Measurements from ENCODE around the gene CKAP2L. TPM values are rescaled to one million over a fixed set of nuclear protein-coding genes. Genes with fewer than 3 reads are reported as not detected.

The CKAP2L gene
- total and polyA plus RNA-seq, 2 experiments from 2014 or later, result 16.2 to 30.2 TPM

GRCh38 chr2:112701052-112701451 lies 63.4 kb downstream of the CKAP2L start (continued):
- no peak for TF ChIP-seq REST (IDR thresholded peaks at IDR 0.05; ENCODE audit: unreplicated experiment)
- no peak for TF ChIP-seq CTCF (conservative IDR thresholded peaks at IDR 0.05; ENCODE audit: low read depth in 2 of 2)
- TF ChIP-seq ETS1 (IDR thresholded peaks at IDR 0.05), result no peak
- TF ChIP-seq CREB1 (CRISPR knock-in tag; IDR thresholded peaks at IDR 0.05; ENCODE audit: low read depth), result no peak

- DNase-seq (ENCODE audit: low spot score) (no peak), ATAC-seq (no peak)
- Mint-ChIP-seq H3K36me3 (ENCODE audit: low read depth) (no peaks in the 10 kb centered on the region), H3K27me3 (ENCODE audit: insufficient read depth, low read depth, poor library complexity) (no peaks in the 10 kb centered on the region), H3K27ac (no peak overlapping the region), H3K4me1 (no peaks in the 10 kb centered on the region), H3K9me3 (no peaks in the 10 kb centered on the region), H3K4me3 (no peak overlapping the region)
- Histone ChIP-seq H3K36me3 (ENCODE audit: insufficient read depth) (no peaks in the 10 kb centered on the region), H3K4me1 (ENCODE audit: insufficient read depth) (no peaks in the 10 kb centered on the region), H3K4me2 (no peak overlapping the region), H3K27me3 (ENCODE audit: insufficient read depth) (no peaks in the 10 kb centered on the region), H4K20me1 (replicated peaks; ENCODE audit: insufficient read depth) (no peaks in the 10 kb centered on the region), H3F3A (replicated peaks; ENCODE audit: low read depth) (no peaks in the 10 kb centered on the region), H3K79me2 (replicated peaks; ENCODE audit: insufficient read depth) (no peaks in the 10 kb centered on the region), H3K4me3 (no peak overlapping the region), H3K27ac (ENCODE audit: low read depth) (no peak overlapping the region), H2AFZ (no peak overlapping the region), H3K9me2 (ENCODE audit: insufficient read depth) (no peaks in the 10 kb centered on the region)
- TF ChIP-seq REST (IDR thresholded peaks at IDR 0.05; ENCODE audit: unreplicated experiment), result no peak
- TF ChIP-seq ZNF462 (CRISPR knock-in tag; IDR thresholded peaks at IDR 0.05), result no peak
Observed at GRCh38 chr2:112699984-112700667, 64.3 kb downstream of the CKAP2L start.

All from GM23338 (cell line).